Mesothelial cell of epicardium (in vitro differentiated cells): ENCODE measurements around the gene SDK1. TPM values are rescaled to one million over a fixed set of nuclear protein-coding genes. Genes with fewer than 3 reads are reported as not detected.
A peak's percentile ranks its signal among the peaks of the same experiment; 100 is the strongest.

Experiments used
- DNase-seq, 2 experiments: peaks; one replicate each; pipeline ENCODE4 v3.0.0; 2021; ENCODE audit warnings: low spot score in 2 of 2; ENCODE audit not compliant: unreplicated experiment in 2 of 2
- H3K27ac Mint-ChIP-seq: 2 replicates; pipeline ENCODE4 v1.8.0; 2021; ENCODE audit warnings: mixed read lengths
- H3K27me3 Mint-ChIP-seq: 2 replicates; pipeline ENCODE4 v1.8.0; 2021; ENCODE audit warnings: low read depth, mixed read lengths
- H3K36me3 Mint-ChIP-seq: 2 replicates; pipeline ENCODE4 v1.8.0; 2021; ENCODE audit warnings: mixed read lengths
- H3K4me1 Mint-ChIP-seq: 2 replicates; pipeline ENCODE4 v1.8.0; 2021; ENCODE audit warnings: mixed read lengths
- H3K4me3 Mint-ChIP-seq: 2 replicates; pipeline ENCODE4 v1.8.0; 2021; ENCODE audit warnings: mild to moderate bottlenecking, moderate library complexity, mixed read lengths
- H3K9me3 Mint-ChIP-seq: 2 replicates; pipeline ENCODE4 v1.8.0; 2021; ENCODE audit warnings: mixed read lengths
- CTCF ChIP-seq: fragments of 200-600 bp; sonication (generic); IDR thresholded peaks from one replicate; pipeline ENCODE4 v1.5.0; 2021; ENCODE audit warnings: antibody characterized with exemption; ENCODE audit not compliant: unreplicated experiment
- total RNA-seq: library from RNA; stranded (reverse); gene quantifications from 3 replicates; pipeline ENCODE4 v1.2.1, GENCODE V29; 2021

Gene SDK1
- total RNA-seq, 1 donor from 2014 or later: 12.8 TPM

DNA sequence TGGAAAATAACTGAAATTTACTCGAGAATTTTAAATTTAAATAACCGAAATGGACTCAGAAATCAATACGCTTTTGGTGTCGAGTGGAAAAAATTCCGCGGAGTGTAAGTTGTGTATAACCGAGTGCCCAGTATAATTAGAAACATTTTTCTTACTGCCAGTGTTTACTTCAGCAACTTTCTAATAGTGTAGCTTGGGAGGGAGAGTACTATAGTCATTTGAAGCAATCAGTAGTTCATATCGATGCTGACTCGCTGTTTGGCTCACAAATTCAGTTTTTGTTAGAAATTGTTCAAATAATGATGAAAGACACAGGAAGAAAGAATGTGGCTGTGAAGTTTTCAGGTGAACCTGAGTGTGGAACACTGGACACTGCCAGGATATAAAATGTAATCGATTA lies 722.5 kb downstream of the SDK1 start:
- H3K36me3 Mint-ChIP-seq: peaks cover 12% of the 10 kb centered on the region
- no peaks in the 10 kb centered on the region for H3K27me3 Mint-ChIP-seq
- peaks cover 8% of the 10 kb centered on the region for H3K4me1 Mint-ChIP-seq
- no peak overlapping the region for H3K4me3 Mint-ChIP-seq
- peaks cover 25% of the 10 kb centered on the region for H3K9me3 Mint-ChIP-seq
- no peak for TF ChIP-seq CTCF
- DNase-seq: no peak
- no peak overlapping the region for H3K27ac Mint-ChIP-seq

DNA sequence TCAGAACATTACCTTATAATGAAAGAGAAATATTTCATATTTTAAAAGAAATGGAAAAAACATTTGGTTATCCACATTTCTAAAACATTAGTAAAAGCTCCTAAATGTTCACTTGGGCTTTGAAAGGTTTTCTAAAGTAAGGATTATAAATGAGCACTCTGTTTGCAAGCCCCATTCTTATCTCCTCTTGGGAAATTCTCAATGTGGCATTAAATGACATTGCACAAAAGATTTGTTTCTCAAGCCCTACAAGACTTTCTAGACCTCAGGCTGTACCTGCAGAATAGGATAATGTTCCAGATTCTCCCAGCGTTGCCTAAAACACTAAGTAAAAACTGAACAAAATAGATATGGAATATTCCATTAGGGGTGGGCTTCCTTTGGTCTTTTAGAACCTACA lies 723.1 kb downstream of the SDK1 start:
- Mint-ChIP-seq H3K9me3 (peaks cover 19% of the 10 kb centered on the region), H3K4me3 (no peak overlapping the region), H3K36me3 (peaks cover 10% of the 10 kb centered on the region), H3K4me1 (peaks cover 8% of the 10 kb centered on the region), H3K27me3 (no peaks in the 10 kb centered on the region), H3K27ac (no peak overlapping the region)
- no peak for TF ChIP-seq CTCF
- no peak for DNase-seq

DNA sequence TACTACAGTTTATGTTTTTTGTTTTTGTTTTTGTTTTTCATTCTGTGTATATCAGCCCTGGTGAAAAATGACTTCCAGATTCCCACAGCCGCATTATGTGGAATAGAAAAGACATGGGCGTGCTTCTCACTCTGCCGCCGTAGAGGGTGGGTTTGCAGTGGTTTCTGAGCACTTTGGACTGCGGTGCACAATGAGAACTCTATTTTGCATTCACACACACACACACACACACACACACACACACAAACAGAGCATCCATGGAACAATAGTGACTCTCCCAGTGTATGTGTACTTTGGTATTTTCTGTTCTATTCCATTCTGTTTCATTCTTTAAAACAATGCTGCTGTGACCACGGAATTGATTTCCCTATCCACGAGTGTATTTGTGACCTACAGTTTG lies 723.8 kb downstream of the SDK1 start:
- peaks cover 8% of the 10 kb centered on the region for H3K4me1 Mint-ChIP-seq
- peaks cover 12% of the 10 kb centered on the region for H3K9me3 Mint-ChIP-seq
- no peak for TF ChIP-seq CTCF
- DNase-seq: no peak
- peaks cover 8% of the 10 kb centered on the region for H3K36me3 Mint-ChIP-seq
- H3K4me3 Mint-ChIP-seq: no peak overlapping the region
- no peak overlapping the region for H3K27ac Mint-ChIP-seq
- no peaks in the 10 kb centered on the region for H3K27me3 Mint-ChIP-seq

DNA sequence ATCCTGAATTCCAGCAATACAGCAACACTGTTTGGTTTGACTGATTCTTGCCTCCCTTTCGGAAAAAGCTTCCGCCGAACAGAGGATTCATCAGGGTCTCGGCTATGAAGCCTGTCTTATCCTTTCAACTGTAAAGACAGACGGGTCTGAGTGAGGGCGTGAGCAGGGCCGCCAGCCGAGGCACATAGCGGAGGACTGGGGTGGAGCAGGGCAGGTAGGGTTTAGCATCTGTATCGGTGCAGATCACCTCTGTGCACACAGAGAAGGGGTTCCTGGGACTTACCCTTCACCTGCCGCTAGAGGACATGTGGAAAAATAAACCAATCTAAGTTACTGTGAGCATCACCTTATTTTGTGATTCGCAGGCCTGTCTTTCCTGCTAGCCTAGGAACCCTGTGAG lies 724.2 kb downstream of the SDK1 start:
- Mint-ChIP-seq H3K4me1 (peaks cover 8% of the 10 kb centered on the region), H3K36me3 (peaks cover 8% of the 10 kb centered on the region), H3K9me3 (peaks cover 11% of the 10 kb centered on the region), H3K27ac (no peak overlapping the region), H3K27me3 (no peaks in the 10 kb centered on the region), H3K4me3 (no peak overlapping the region)
- no peak for TF ChIP-seq CTCF
- peak in 1 of 2 experiments; percentile 17 for DNase-seq

GRCh38 chr7:4025694-4026615 lies 724.9 kb downstream of the SDK1 start:
- peaks cover under 1% of the 10 kb centered on the region for H3K36me3 Mint-ChIP-seq
- peaks cover 3% of the 10 kb centered on the region for H3K9me3 Mint-ChIP-seq
- no peak for TF ChIP-seq CTCF
- H3K27me3 Mint-ChIP-seq: no peaks in the 10 kb centered on the region
- H3K4me3 Mint-ChIP-seq: no peak overlapping the region
- DNase-seq: no peak
- peaks cover 8% of the 10 kb centered on the region for H3K4me1 Mint-ChIP-seq
- no peak overlapping the region for H3K27ac Mint-ChIP-seq
